Activated CD8-positive, alpha-beta memory T cell treated with anti-CD3 and anti-CD28 coated beads, Interleukin-2, amount 10 ng/mL, durations not matched to agents 7 days and 5 days (primary cell): ENCODE results near the gene SP140. TPM values are rescaled to one million over a fixed set of nuclear protein-coding genes. Genes with fewer than 3 reads are reported as not detected.
"Not testable (repeated sequence)": the region's sequence is repeated elsewhere in the genome, so short reads cannot be mapped to it uniquely, and the experiment has no call there.

Experiments used
- ATAC-seq: fragments of 150-1000 bp; cut with Tn5 transposase; one replicate; pipeline ENCODE4 v1.10.0; 2021; ENCODE audit warnings: moderate library complexity
- CTCF ChIA-PET: fragments of 350-600 bp; sonication (Branson Sonifier 250); formaldehyde crosslinking; loops from one replicate; lab custom pipeline; 2021; ENCODE audit warnings: antibody characterized with exemption; lab: Charles Lee
- DNase-seq: peaks from one replicate; pipeline ENCODE4 v3.0.0-alpha.2; 2020
- H3K27ac Mint-ChIP-seq: one replicate; pipeline ENCODE4 v1.8.0; 2021; ENCODE audit warnings: mild to moderate bottlenecking, mixed read lengths
- H3K27me3 Mint-ChIP-seq: one replicate; pipeline ENCODE4 v1.8.0; 2021; ENCODE audit warnings: mixed read lengths
- H3K36me3 Mint-ChIP-seq: one replicate; pipeline ENCODE4 v1.8.0; 2021; ENCODE audit warnings: mild to moderate bottlenecking, mixed read lengths
- H3K4me1 Mint-ChIP-seq: one replicate; pipeline ENCODE4 v1.8.0; 2021; ENCODE audit warnings: mixed read lengths
- H3K4me3 Mint-ChIP-seq: one replicate; pipeline ENCODE4 v1.8.0; 2021; ENCODE audit warnings: mild to moderate bottlenecking, moderate library complexity, mixed read lengths
- H3K9me3 Mint-ChIP-seq: one replicate; pipeline ENCODE4 v1.8.0; 2022; ENCODE audit warnings: low read depth, mixed read lengths
- total RNA-seq, 2 experiments: library from RNA; stranded (reverse); gene quantifications; one replicate each; pipeline ENCODE4 v1.2.3, GENCODE V29; 2021

SP140 gene
- total RNA-seq, 2 experiments from 2014 or later, result 132 to 142 TPM

DNA sequence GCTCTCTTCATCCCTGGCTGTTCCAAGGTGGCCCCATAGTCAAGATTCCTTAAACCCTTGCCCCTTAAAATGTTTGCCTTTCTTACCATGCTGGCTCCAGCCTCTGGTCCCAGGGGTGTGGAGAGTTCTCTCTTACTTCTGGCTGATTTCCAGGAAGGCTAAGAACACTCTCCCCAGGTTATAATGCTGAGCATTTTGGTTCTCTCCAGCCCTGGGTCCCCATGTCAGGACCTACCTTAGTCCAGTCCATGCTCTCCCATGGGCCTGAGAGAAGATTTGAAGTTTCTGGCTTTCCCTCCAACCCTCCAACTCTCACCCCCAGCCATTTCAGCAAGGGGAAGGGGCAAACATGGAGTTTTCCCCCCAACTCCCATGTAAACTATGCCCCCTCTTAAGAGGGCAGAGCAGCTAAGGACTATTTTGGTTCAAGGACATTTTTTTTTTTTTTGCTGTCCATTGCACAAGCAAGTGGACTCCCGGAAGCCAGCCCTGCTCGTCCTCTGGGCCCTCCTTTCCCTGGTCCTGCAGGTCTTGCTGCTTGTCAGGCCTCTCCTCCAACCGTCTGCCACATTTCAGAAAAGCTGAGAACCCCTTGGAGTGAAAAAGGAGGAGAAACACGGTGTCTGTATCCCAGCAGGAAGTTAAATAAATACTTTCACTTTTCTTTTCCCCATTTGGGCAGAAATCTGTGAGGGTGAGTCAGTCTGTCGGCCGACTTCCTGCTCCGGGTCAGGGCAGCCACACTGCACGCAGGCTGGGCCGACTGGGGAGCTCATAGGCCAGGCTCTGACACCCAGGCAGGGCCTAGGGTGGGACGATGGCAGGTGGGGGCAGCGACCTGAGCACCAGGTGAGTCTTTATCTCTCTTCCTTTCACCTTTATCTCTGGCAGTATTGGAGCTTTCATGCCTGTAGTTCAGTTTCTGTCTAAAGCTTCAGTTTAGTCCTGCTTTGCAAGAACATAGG, 101.2 kb downstream of the SP140 start, which contains the start of gene SP140L:
Gene SP140L (plus strand): TSS at position 741 of the 965 bp plus-strand sequence. CDS start 77 bp downstream, at position 818.
- DNase-seq (peak; percentile 93), ATAC-seq (peak; percentile 99)
- no peaks in the 10 kb centered on the region for H3K9me3 Mint-ChIP-seq
- peak within 1 kb of the TSS; percentile 97 for H3K4me3 Mint-ChIP-seq
- H3K4me1 Mint-ChIP-seq, result peaks cover 63% of the 10 kb centered on the region
- CTCF ChIA-PET, result interaction anchor here (0.9 to 2.7 kb wide), 5 partner anchors 9 to 334 kb away, joined by 3 to 12 read pairs (median 3); no protein-coding TSS in a partner anchor
- peak within 1 kb of the TSS; percentile 96 for H3K27ac Mint-ChIP-seq
- H3K27me3 Mint-ChIP-seq, result no peaks in the 10 kb centered on the region
- H3K36me3 Mint-ChIP-seq, result peaks cover 52% of the 10 kb centered on the region

- peak; percentile 29 for ATAC-seq
- Mint-ChIP-seq H3K27ac (peak overlapping the region; percentile 96), H3K4me1 (peaks cover 65% of the 10 kb centered on the region), H3K27me3 (no peaks in the 10 kb centered on the region), H3K9me3 (no peaks in the 10 kb centered on the region), H3K4me3 (peak overlapping the region; percentile 97), H3K36me3 (peaks cover 54% of the 10 kb centered on the region)
- DNase-seq, result no peak
- CTCF ChIA-PET, result interaction anchor here (0.9 to 2.7 kb wide), 7 partner anchors 8 to 333 kb away, joined by 3 to 12 read pairs (median 3); no protein-coding TSS in a partner anchor
Observed at GRCh38 chr2:230327418-230328154, 102.0 kb downstream of the SP140 start.

DNA sequence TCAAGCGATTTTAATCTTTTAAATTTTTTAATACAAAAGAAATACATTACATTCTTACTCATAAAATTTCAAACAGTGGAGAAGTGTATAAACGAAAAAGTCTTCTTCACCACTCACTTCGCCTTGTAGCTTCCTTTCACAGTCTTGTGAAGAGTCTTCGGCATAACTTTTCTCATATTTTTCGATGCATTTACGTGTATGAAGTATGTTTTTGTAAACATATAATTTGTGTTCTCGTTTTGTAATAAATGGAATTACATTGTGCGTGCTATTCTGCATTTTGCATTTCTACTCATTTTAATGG, 102.6 kb downstream of the SP140 start:
- peak overlapping the region; percentile 97 for H3K4me3 Mint-ChIP-seq
- CTCF ChIA-PET, result interaction anchor here (1.4 to 2.7 kb wide), 4 partner anchors 8 to 29 kb away, joined by 3 to 12 read pairs (median 6); no protein-coding TSS in a partner anchor
- peaks cover 58% of the 10 kb centered on the region for H3K36me3 Mint-ChIP-seq
- DNase-seq (no peak), ATAC-seq (no peak)
- H3K27me3 Mint-ChIP-seq, result no peaks in the 10 kb centered on the region
- no peaks in the 10 kb centered on the region for H3K9me3 Mint-ChIP-seq
- peaks cover 65% of the 10 kb centered on the region for H3K4me1 Mint-ChIP-seq
- H3K27ac Mint-ChIP-seq, result peak overlapping the region; percentile 86

- Mint-ChIP-seq H3K9me3 (peaks cover 4% of the 10 kb centered on the region), H3K36me3 (peaks cover 68% of the 10 kb centered on the region), H3K27me3 (no peaks in the 10 kb centered on the region), H3K4me1 (peaks cover 77% of the 10 kb centered on the region), H3K4me3 (peak overlapping the region; percentile 97), H3K27ac (no peak overlapping the region)
- ATAC-seq (no peak), DNase-seq (no peak)
- CTCF ChIA-PET, result interaction anchor here (1.2 kb wide), 1 partner anchor 122 kb away, joined by 3 read pairs; no protein-coding TSS in a partner anchor
Observed at GRCh38 chr2:230329946-230330605, 104.5 kb downstream of the SP140 start.

GRCh38 chr2:230330725-230331124, 105.2 kb downstream of the SP140 start:
- peak overlapping the region; percentile 24 for H3K4me3 Mint-ChIP-seq
- peaks cover 4% of the 10 kb centered on the region for H3K9me3 Mint-ChIP-seq
- peaks cover 77% of the 10 kb centered on the region for H3K4me1 Mint-ChIP-seq
- no peak overlapping the region for H3K27ac Mint-ChIP-seq
- peaks cover 74% of the 10 kb centered on the region for H3K36me3 Mint-ChIP-seq
- DNase-seq (no peak), ATAC-seq (no peak)
- CTCF ChIA-PET, result no interaction called here
- H3K27me3 Mint-ChIP-seq, result no peaks in the 10 kb centered on the region

GRCh38 chr2:230335461-230335863, 109.9 kb downstream of the SP140 start:
- Mint-ChIP-seq H3K27ac (peak overlapping the region; percentile 61), H3K27me3 (no peaks in the 10 kb centered on the region), H3K9me3 (peaks cover 7% of the 10 kb centered on the region), H3K4me3 (peak overlapping the region; percentile 18), H3K4me1 (peaks cover 57% of the 10 kb centered on the region), H3K36me3 (peaks cover 66% of the 10 kb centered on the region)
- no peak for DNase-seq
- ATAC-seq, result no peak
- CTCF ChIA-PET, result interaction anchor here (1.2 to 1.5 kb wide), 2 partner anchors 8 to 12 kb away, joined by 3 read pairs; partner anchors contain the start of gene SP140L

DNA sequence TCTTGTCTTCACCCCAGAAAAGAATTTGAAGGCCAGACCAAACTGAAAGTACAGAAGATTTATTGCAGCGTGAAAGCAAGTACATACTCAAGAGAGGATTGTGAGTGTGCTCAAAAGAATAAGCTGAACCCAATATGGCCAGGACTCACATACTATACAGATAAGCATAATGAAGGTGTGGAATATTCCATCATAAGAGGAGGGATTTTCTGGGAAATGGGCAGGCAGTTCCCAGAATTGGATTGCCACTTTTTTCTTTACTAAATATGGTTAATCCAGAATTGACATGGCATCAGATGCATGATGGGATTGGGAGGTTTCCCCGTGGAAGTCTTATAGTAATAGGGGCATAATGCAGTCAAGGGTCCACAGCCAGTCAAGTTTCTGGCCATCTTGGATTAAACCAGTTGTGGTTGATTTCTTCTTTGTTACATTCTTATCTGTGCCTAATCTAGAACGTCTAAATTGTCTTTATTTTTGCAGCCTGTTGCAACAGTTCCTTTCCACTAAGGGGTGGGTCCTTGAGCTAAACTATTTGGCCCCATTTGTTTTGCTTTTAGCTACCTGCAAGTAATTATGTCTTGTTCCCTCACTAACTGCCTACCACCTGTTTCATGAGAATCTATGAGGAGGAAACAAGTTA, 110.4 kb downstream of the SP140 start:
- Mint-ChIP-seq H3K4me1 (peaks cover 52% of the 10 kb centered on the region), H3K36me3 (peaks cover 61% of the 10 kb centered on the region), H3K27ac (peak overlapping the region; percentile 61), H3K9me3 (peaks cover 7% of the 10 kb centered on the region), H3K4me3 (peak overlapping the region; percentile 20), H3K27me3 (no peaks in the 10 kb centered on the region)
- CTCF ChIA-PET, result interaction anchor here (1.2 to 1.5 kb wide), 2 partner anchors 9 to 13 kb away, joined by 3 read pairs; partner anchors contain the start of gene SP140L
- ATAC-seq (peak; percentile 39), DNase-seq (no peak)

GRCh38 chr2:230341936-230342528, 116.5 kb downstream of the SP140 start:
- H3K4me3 Mint-ChIP-seq, result peak overlapping the region; percentile 22
- H3K27ac Mint-ChIP-seq, CTCF ChIA-PET, DNase-seq, H3K27me3 Mint-ChIP-seq, ATAC-seq: not testable (repeated sequence)
- peaks cover 49% of the 10 kb centered on the region for H3K4me1 Mint-ChIP-seq
- peaks cover 27% of the 10 kb centered on the region for H3K9me3 Mint-ChIP-seq
- peaks cover 61% of the 10 kb centered on the region for H3K36me3 Mint-ChIP-seq

DNA sequence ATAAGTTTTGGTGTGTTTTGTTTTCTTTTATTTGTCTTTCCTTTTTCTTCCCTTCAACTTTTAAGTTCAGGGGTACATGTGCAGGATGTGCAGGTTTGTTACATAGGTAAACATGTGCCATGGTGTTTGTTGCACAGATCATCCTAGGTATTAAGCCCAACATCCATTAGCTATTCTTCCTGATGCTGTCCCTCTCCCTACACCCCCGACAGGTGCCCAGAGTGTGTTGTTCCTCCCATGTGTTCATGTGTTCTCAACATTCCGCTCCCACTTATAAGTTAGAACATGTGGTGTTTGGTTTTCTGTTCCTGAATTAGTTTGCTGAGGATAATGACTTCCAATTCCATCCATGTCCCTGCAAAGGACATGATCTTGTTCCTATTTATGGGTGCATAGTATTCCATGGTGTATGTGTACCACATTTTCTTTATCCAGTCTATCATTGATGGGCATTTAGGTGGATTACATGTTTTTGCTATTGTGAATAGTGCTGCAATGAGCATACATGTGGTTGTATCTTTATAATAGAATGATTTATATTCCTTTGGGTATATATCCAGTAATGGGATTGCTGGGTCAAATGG, 117.6 kb downstream of the SP140 start:
- Mint-ChIP-seq H3K36me3 (peaks cover 67% of the 10 kb centered on the region), H3K4me1 (peaks cover 58% of the 10 kb centered on the region)
- CTCF ChIA-PET, result interaction anchor here (1.0 kb wide), 1 partner anchor 14 kb away, joined by 3 read pairs; no protein-coding TSS in a partner anchor

DNA sequence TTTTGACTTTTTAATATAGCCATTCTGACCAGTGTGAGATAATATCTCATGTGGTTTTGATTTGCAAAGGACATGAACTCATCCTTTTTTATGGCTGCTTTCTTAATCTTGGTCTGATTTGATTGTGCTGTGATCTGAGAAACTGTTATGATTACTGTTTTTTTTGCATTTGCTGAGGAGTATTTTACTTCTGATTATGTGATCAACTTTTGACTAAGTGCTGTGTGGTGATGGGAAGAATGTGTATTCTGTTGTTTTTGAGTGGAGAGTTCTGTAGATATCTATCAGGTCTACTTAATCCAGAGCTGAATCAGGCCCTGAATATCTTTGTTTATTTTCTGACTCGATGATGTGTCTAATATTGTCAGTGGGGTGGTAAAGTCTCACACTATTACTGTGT, 118.2 kb downstream of the SP140 start:
- Mint-ChIP-seq H3K27me3 (no peaks in the 10 kb centered on the region), H3K27ac (peak overlapping the region; percentile 56), H3K9me3 (peaks cover 29% of the 10 kb centered on the region), H3K4me1 (peaks cover 64% of the 10 kb centered on the region), H3K36me3 (peaks cover 68% of the 10 kb centered on the region), H3K4me3 (peak overlapping the region; percentile 8)
- CTCF ChIA-PET, result interaction anchor here (1.0 kb wide), 1 partner anchor 15 kb away, joined by 3 read pairs; no protein-coding TSS in a partner anchor
- DNase-seq, result no peak
- no peak for ATAC-seq

More for the DNA sequence above, 117.6 kb downstream of the SP140 start:
- Mint-ChIP-seq H3K9me3 (peaks cover 29% of the 10 kb centered on the region), H3K27ac (peak overlapping the region; percentile 13)
- DNase-seq, ATAC-seq, H3K4me3 Mint-ChIP-seq, H3K27me3 Mint-ChIP-seq: not testable (repeated sequence)

DNA sequence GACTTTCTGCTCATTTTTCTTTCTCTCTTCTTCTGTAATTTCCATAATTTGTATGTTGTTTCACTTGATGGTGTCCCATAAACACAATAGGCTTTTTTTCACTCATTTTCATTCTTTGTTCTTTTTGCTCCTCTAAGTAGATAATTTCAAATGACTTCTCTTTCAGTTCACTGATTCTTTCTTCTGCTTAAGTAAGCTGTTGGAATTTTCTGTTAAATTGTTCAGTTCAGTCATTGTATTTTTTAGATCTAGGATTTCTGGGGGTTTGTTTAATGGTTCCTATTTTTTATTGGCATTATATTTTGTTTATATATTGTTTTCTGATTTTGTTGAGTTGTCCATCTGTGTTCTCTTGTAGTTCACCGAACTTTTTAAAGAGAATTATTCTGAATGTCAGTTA, 120.9 kb downstream of the SP140 start:
- CTCF ChIA-PET, result interaction anchor here (0.8 to 2.9 kb wide), 3 partner anchors 15 to 23 kb away, joined by 3 to 12 read pairs (median 4); partner anchors contain the start of gene SP140L
- DNase-seq, result no peak
- Mint-ChIP-seq H3K27ac (peak overlapping the region; percentile 27), H3K4me1 (peaks cover 84% of the 10 kb centered on the region), H3K27me3 (no peaks in the 10 kb centered on the region), H3K9me3 (peaks cover 32% of the 10 kb centered on the region), H3K36me3 (peaks cover 80% of the 10 kb centered on the region), H3K4me3 (no peak overlapping the region)
- no peak for ATAC-seq
